PC-3 (cell line): ENCODE data around the gene SPOCD1.

Experiments used
- EZH2 ChIP-seq: fragments of 300-600 bp; sonication (generic); IDR thresholded peaks from one replicate; pipeline ENCODE4 v1.6.1; 2017; ENCODE audit warnings: antibody characterized with exemption, mild to moderate bottlenecking, low read length; ENCODE audit not compliant: unreplicated experiment
- TF ChIP-seq, protein P1 (sequence below): fragments of 300-600 bp; sonication (generic); conservative IDR thresholded peaks from 2 replicates; pipeline ENCODE4 v1.5.1; 2017; ENCODE audit warnings: antibody characterized with exemption, low read depth, mild to moderate bottlenecking, low read length

DNA sequence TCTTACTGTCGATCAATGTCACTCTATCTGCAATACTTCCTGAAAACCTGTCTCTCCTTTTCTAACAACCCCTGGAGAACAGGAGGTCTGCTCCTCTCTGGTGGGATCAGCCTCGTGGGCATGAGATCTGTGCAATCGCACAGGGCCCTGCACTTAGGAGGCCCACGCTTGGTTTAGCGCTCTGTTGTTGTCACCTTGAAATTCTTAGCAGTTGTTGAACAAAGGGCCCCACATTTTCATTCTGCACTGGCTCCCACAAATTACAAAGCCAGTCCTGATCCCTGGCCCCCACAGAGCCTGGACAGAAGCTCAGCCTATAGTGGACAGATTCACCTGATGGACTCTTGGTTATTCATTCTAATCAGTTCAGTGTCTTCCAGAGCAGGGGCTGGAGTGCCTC lies 18.6 kb downstream of the SPOCD1 start:
- TF ChIP-seq, protein P1, sequence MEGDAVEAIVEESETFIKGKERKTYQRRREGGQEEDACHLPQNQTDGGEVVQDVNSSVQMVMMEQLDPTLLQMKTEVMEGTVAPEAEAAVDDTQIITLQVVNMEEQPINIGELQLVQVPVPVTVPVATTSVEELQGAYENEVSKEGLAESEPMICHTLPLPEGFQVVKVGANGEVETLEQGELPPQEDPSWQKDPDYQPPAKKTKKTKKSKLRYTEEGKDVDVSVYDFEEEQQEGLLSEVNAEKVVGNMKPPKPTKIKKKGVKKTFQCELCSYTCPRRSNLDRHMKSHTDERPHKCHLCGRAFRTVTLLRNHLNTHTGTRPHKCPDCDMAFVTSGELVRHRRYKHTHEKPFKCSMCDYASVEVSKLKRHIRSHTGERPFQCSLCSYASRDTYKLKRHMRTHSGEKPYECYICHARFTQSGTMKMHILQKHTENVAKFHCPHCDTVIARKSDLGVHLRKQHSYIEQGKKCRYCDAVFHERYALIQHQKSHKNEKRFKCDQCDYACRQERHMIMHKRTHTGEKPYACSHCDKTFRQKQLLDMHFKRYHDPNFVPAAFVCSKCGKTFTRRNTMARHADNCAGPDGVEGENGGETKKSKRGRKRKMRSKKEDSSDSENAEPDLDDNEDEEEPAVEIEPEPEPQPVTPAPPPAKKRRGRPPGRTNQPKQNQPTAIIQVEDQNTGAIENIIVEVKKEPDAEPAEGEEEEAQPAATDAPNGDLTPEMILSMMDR, result no peak
- no peak for TF ChIP-seq EZH2
